Activated T-cell treated with anti-CD3 and anti-CD28 coated beads for 4 hours (primary cell): ENCODE measurements around the gene KDM1A.
A peak's percentile ranks its signal among the peaks of the same experiment; 100 is the strongest.

ENCODE experiments used
- DNase-seq: peaks from one replicate; pipeline ENCODE4 v3.0.0-alpha.2; 2020

The KDM1A gene

DNA sequence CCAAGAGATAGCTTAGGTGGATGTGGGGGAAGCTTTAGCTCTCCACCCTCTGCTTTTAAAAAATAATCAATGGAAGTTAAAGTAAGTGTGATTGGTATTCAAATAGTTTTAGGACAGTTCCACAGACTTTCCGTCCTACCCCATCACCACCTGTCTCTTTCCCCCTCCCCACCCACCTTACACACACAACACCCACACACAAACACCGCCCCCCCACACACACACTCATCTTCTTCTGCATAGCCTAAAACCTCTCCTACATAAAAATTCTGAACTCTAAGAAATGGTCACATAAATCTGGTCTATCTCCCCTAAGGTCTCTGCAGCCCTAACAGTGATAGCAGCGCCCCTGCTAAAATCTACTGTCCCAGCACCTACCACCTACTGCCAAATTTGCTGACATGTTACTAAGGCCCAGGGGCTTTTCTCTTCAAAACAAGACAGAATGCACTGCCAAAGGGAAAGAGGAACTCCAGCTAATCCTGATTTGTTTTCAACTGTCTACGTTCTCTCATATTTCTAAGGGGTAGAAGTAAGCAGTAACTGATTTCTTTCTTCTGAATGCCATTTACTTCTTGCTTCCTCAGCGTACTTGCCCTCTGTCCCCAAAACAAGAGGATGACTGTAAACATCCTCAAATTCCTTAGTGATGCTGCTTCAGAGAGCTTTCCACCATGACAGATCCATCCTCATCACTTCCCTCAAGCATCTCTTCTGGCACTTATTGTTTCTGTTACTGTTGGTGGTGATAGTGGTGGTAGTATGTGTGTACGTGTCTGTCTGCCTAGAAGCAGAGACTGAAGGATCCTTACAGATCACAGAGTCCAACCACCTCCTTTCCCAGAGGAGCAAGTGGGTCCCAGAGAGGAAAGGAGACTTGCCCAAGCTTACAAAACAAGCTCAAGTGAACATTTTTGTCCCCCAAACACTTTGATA, 92.6 kb downstream of the KDM1A start:
- peak; percentile 30 for DNase-seq

DNA sequence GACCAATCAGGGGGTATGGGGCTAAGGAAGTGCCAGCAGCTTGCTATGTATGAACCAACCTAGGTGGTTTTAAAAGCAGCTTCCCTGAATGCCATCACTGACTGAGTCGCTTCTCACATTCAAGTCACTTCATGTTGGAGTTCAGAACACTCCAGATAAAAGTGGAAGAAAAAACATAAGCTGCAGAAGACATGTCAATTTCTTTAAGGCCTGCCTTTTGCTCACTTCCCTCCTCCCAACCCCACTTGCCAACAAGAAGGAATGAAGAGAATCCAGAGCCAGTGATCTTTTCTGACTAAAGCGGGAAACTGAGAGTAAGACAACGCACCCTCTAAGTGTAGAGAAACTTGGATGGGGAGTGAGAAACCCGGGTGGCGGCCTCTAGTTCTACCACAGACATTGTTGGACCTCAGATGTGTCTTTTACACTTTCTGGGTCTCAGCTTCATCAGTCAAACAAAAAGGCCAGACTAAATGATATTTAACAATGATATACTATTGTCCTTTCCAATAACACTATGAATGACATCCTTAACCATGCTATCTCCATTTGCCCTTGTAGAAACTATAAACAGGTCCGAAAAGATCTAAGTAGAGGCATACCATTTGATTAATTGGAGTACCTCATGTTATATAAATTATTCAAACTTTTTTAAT, 95.3 kb downstream of the KDM1A start:
- no peak for DNase-seq

DNA sequence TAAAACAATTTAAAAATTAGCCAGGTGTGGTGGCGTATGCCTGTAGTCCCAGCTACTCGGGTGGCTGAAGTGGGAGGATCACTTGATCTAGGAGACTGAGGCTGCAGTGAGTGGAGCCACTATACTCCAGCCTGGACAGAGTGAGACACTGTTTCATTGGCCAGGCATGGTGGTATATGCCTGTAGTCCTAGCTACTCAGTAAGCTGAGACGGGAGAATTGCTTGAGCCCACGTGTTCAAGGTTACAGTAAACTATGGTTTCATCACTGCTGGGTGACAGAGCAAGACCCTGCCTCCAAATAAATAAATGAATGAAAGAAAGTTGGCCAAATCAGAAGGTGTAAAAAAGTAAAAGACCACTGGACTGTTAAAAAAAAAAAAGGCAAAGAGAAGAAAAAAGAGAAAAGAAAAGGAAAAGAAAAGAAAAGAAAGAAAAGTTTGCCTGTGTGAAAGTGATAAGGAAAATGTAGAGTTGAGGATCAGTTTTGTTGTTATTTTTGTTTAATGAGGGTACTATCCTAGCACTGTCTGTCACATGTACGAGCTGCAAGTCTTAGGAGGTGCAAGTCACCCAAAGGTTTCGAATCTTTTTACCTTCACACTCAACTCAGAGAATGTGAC, 97.1 kb downstream of the KDM1A start:
- DNase-seq: no peak

DNA sequence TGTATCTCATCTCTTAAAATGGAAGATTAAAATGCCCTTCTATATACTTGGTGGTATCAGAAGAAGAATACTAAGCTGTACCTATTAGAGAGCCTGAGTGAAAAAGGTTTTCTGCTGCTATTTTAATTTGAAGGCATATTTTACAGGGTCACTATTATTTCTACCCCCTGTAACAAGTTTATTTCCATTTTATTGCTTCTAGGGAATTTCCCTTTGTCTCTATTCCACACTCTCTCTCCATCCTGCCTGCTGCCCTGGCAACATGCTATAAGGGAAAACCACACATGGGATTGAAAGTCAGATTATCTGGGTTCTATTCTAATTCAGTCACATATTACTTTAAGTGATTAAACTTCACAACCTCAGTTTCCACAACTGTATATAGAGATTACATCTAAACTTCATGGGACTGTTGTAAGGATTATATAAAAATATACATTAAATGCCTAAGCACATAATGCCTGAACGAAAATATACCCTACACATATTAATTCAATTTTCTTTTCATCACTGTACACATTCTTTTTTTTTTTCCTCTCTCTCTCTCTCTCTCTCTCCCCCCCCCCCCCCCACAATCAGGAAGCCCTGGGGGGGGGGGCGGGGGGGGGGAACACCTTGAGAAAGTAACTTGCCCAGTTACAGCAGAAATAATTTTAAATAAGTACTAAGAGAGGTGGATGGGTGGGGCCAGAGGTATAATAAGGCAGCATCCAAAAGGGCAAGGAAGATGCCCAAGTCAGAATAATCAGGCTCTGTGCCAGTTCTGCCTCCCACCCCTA, 97.8 kb downstream of the KDM1A start:
- DNase-seq: no peak

DNA sequence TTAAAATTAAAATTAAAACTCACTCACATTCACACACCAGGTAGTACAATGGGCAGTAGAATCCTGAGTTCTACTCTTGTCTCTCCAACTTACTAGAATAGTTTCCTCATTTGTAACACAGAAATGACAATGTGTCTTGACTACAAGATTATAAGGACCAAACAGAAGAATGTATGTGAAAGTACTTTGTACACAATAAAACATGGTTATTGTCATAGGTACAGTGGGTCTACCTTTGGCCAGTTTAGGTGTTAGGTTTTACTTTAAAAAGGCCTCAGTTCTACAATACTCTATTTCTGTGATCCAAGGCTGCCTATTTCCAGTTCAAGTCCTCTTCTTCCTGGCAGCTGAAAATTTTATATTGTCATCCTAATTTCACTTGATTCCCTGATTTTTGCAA, 99.1 kb downstream of the KDM1A start:
- no peak for DNase-seq

DNA sequence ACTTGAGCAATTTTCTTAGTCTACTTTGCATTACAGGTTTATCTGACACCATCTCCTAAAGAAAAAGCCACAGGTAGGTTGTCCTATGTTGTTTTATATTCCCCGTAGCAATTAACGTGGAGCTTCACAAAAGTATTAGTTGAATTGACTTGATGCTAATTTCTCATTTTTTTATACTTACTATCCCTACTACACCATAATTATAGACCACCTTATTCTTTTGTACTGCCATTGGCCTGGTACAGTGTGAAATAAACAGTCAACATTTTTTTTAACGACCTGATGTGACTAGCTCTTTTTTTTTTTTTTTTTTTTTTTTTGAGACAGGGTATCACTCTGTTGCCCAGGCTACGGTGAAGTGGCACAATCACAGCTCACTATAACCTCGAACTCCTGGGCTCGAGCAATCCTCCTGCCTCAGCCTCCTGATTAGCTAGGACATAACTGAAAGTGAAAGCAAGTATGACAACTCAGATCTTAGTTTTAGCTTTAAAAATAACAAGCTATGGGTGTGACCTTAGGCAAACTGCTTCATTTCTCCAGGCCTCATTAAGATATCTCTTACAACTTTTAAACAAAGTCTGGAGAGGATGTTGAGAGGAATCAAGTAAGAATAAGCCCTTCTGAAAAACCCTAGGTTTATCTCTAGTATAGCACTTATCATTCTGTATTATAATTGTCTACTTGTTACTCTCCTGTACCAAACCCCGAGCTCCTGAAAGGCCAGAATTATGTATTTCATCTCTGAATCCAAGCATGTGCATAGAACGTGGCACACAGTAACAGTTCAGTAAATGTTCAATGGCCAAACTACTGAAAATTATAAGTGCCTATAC, 99.9 kb downstream of the KDM1A start:
- no peak for DNase-seq

DNA sequence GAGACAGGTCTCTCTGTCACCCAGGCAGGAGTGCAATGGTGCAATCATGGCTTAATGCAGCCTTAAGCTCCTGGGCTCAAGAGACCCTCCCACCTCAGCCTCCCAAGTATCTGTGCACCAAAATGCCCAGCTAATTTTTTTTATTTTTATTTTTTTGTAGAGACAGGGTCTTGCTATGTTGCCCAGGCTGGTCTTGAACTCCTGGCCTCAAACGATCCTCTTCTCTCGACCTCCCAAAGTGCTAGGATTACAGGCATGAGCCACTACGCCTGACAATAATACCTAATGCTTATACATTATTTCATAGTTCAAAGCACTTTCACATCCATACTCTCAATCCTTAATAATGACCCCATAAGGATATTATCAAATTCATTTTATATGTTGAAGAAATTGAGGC, 101.1 kb downstream of the KDM1A start:
- no peak for DNase-seq

DNA sequence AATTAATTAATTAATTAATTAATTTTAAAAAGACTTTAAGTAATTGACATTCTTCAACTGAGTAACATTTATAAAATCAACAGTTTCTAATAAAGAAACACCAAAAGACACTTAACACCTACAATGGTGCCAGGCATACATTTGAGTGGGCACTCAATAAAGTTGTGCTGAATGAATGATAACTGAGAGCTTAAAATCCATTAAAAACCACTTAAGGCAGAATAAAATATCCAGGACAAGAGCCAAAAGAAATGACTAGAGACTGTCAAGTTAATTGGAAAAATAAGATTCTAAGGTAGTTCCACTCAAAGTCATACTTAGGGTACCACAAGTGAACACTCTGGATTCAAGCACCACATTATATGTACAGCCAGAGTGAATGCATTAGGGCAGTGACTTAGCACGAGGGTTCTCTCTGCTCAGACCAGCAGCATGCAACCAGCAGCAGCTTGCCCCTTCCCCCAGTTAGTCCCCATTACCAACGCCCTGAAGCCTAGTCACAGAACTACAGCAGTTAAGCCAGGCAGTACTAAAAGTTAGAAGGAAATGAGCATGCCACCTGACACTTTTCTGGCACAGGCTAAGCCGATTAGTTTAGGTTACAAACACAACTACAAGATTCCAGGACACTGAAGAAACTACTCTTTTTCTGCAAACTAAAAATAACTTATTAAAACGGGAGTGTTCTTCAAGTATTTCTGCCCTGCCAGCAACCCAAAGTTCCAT, 102.9 kb downstream of the KDM1A start:
- no peak for DNase-seq

DNA sequence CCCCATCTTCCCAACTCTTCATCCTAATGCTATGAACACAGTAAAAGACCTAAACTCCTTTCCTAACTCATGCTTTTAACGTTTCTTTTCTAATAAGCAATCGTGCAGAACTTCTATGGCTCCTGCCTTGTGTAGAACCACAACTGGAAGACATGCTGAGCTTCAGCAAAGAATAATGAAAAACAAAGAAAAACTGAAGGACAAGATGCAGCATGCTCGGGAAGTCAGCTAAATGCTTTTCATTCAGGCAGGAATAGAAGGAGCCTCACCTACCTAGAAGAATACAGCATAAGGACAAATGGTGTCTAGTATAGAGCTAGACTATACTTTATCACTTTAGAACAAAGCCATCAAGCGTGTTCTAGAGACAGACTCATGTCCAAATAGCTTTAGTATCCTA, 103.5 kb downstream of the KDM1A start:
- DNase-seq: no peak

DNA sequence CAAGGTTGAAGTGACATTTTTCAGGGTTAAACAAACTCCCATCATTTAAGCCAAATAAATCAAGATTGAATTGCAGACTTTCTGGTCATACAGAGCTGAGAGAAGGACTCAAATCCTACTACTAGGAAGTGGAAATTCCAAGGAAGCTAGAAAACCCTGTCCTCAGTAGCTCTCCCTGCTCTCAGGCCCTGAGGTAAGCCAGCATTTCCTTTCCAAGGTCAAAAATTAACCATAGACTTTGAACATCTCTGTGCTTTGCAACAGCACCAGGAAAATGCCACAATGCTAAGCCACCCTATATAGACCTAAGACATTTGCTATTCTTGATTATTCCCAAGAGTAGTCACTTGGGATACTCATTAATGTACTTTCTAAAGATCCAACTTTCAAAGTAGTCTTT, 104.3 kb downstream of the KDM1A start:
- no peak for DNase-seq

DNA sequence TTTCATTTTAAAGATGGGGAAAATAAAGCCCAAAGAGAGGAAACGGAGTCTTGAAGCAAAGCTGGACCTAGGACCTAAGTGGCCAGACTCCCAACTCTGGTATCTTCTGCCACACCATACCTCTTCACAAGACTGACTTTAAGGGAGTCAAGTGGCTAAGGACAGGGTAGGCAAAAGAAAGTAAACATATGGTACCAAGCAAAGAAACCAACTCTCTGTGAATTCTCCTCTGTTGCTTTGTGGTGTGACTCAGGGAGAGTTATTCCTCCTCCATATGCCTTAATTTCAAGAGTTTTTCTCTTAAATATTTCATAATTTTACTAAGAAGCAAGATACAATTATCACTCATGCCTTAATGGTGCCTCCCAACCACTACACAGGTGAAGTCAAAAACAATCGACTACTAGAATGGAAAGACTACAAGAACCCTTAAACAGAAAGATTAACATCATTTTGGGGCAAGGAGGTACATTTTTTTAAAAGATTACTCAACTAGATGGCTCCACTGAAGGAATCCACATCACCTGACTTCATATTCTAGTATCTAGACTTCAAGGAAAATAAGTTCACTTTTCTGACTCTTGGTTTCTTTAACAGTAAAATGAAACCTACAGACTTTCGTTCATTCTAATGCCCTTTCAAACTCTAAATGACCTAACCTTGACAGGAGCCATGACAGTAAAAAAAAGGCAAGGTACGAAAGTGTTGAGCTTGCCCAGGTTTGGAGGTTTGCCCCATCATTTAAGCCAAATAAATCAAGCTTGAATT, 105.2 kb downstream of the KDM1A start:
- no peak for DNase-seq

DNA sequence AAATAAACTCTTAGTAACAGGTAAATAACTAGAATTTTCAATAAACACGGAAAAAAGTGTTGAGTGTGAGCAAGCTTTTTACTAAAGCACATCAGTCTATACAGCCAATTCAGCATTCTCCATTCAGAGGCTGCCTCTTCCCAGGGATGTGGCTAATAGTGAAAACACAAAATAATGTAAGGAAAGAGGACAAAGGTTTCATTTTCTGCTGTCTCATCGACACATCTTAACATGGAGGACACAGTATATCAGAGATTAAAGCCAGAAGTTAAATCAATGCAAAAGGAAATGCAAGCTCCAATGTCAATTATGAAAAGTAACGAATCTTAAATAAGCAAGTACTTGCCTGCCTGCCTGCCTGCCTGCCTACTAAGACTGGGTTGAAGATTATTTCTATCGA, 106.2 kb downstream of the KDM1A start:
- DNase-seq: no peak

DNA sequence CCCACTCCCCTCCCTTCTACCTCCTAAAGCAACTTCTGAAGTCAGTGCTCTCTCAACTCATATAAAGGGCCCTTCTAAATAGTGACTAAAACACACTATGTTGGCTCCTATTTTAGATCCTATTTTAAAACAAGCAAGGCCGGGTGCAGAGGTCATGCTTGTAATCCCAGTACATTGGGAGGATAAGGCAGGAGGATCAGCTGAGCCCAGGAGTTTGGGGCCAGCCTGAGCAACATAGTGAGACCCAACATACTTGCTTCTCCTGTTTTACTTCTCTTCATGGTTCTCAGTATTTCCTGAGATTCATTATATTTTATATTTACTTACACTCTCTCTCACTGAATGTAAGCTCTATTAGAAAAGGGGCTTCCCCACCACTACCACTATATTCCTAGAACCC, 106.9 kb downstream of the KDM1A start:
- DNase-seq: no peak

DNA sequence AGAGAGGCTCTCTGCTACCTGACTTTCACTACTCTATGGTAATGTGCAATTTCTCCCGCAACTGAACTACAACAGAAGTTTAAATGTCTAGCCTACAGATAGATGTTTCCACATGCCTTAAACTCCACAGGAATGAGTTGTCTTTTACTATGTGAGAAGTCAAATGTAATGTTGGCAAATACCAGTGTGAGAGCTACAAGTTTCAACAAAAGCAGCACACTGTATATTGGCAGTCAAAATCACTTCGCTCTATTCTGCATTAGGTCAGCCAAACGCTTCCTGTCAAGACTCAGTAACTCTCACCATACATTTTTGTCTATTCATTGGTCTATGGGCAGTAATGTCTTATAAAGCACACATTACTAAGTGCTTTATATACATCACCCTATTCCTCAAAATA, 107.5 kb downstream of the KDM1A start:
- no peak for DNase-seq

DNA sequence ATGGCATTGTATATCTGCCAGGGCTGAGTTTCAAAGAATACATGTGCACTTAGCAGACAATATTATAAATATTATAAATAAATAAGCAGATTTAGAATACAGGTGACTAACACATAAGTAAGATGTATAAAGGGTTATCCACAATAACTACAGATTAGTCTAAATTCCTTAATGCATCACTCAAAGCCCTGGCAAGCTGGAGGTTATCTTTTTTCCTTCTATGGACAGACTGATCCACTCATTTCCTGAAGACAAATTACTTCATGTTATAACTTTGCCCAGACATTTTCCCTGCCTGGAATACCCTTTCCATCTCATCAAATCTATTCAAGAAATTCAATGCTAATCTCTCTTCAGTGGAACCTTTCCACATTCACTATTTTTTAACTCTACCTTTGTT, 110.6 kb downstream of the KDM1A start:
- no peak for DNase-seq

DNA sequence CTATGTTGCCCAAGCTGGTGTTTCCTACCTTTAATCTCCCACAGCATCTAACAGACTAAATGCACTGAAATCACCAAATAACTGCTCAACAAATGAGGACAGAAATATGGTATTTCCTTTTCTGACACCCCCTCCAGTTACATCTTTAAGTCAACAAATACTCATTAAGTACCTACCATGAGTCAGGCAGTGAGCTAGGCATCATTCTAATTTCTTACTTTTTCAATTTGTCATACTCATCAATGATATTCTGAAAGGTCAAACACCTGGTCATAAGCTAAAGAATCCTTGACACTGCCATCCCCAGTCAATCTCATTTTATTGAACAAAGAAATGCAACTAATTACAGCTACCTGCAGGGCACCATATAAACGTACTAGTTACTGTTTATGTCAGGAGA, 112.8 kb downstream of the KDM1A start:
- DNase-seq: no peak
